HG03064 (cell line): Measurements from ENCODE around the gene DNAJC6.

ENCODE experiments used
- ATAC-seq: cut with Tn5 transposase; IDR thresholded peaks from one replicate; pipeline ENCODE4 v1.9.1; 2021; ENCODE audit warnings: low read depth; ENCODE audit not compliant: unreplicated experiment

The DNAJC6 gene

GRCh38 chr1:65458730-65459396 lies 149.5 kb downstream of the DNAJC6 start:
- no peak for ATAC-seq

- no peak for ATAC-seq
Observed at GRCh38 chr1:65459397-65459768, 150.0 kb downstream of the DNAJC6 start.
